Skin epidermis (tissue), 12 donors: ENCODE results near the gene ZNF217.
"Not testable (repeated sequence)": the region's sequence is repeated elsewhere in the genome, so short reads cannot be mapped to it uniquely, and the experiment has no call there.

ENCODE experiments used
- H3K27ac ChIP-seq, 21 experiments: fragments of 200-600 bp; sonication (generic) in 11 of 21; one replicate each; pipeline ENCODE4 v1.5.0; 2020; ENCODE audit warnings: mild to moderate bottlenecking in 3 of 21, inconsistent platforms in 2 of 21, moderate library complexity in 2 of 21
- H3K4me3 ChIP-seq, 7 experiments: fragments of 200-600 bp; sonication (generic) in 2 of 7; one replicate each; pipeline ENCODE4 v1.5.0; 2020; ENCODE audit warnings: inconsistent platforms in 2 of 7, mild to moderate bottlenecking in 2 of 7, moderate library complexity in 1 of 7

The ZNF217 gene

GRCh38 chr20:53623134-53623453, 29.5 kb upstream of the ZNF217 start:
- Histone ChIP-seq H3K27ac (peak overlapping the region in 20 of 21 experiments; percentile 66 to 93 (median 87)), H3K4me3 (peak overlapping the region; percentile 6 to 38 (median 21))

- Histone ChIP-seq H3K4me3 (no peak overlapping the region), H3K27ac (peak overlapping the region in 20 of 21 experiments; percentile 67 to 93 (median 87))
Measured at GRCh38 chr20:53622247-53623133, 28.9 kb upstream of the ZNF217 start.

- Histone ChIP-seq H3K27ac (peak overlapping the region in 20 of 21 experiments; percentile 67 to 93 (median 87)), H3K4me3 (no peak overlapping the region)
Measured at GRCh38 chr20:53621482-53622246, 28.0 kb upstream of the ZNF217 start.

- not testable (repeated sequence) for H3K27ac ChIP-seq, H3K4me3 ChIP-seq
Measured at GRCh38 chr20:53618490-53619000, 24.9 kb upstream of the ZNF217 start.

GRCh38 chr20:53617791-53618489, 24.3 kb upstream of the ZNF217 start:
- no peak overlapping the region for H3K27ac ChIP-seq

GRCh38 chr20:53616489-53616888, 22.9 kb upstream of the ZNF217 start:
- not testable (repeated sequence) for H3K4me3 ChIP-seq, H3K27ac ChIP-seq

More at GRCh38 chr20:53617791-53618489, 24.3 kb upstream of the ZNF217 start:
- H3K4me3 ChIP-seq, result no peak overlapping the region

- Histone ChIP-seq H3K4me3 (no peak overlapping the region), H3K27ac (peak overlapping the region in 8 of 21 experiments; percentile 5 to 91 (median 42))
Measured at GRCh38 chr20:53613748-53614147, 20.1 kb upstream of the ZNF217 start.

GRCh38 chr20:53612289-53612688, 18.6 kb upstream of the ZNF217 start:
- H3K4me3 ChIP-seq, result not testable (repeated sequence)
- H3K27ac ChIP-seq, result peak overlapping the region in 12 of 21 experiments; percentile 4 to 91 (median 38)

GRCh38 chr20:53611449-53611894, 17.8 kb upstream of the ZNF217 start:
- Histone ChIP-seq H3K27ac (peak overlapping the region in 11 of 21 experiments; percentile 4 to 91 (median 36)), H3K4me3 (no peak overlapping the region)

GRCh38 chr20:53609491-53610445, 16.1 kb upstream of the ZNF217 start:
- Histone ChIP-seq H3K27ac (peak overlapping the region in 20 of 21 experiments; percentile 25 to 91 (median 66)), H3K4me3 (peak overlapping the region in 2 of 7 experiments; percentile 3 to 4)

GRCh38 chr20:53608456-53609452, 15.1 kb upstream of the ZNF217 start:
- H3K27ac ChIP-seq, result peak overlapping the region in 20 of 21 experiments; percentile 25 to 91 (median 66)
- H3K4me3 ChIP-seq, result peak overlapping the region in 3 of 7 experiments; percentile 3 to 24 (median 4)

- H3K4me3 ChIP-seq, result peak overlapping the region in 1 of 7 experiments; percentile 24
Measured at GRCh38 chr20:53608071-53608455, 14.4 kb upstream of the ZNF217 start.

GRCh38 chr20:53606364-53606985, 12.8 kb upstream of the ZNF217 start:
- Histone ChIP-seq H3K4me3 (no peak overlapping the region), H3K27ac (peak overlapping the region in 3 of 21 experiments; percentile 14 to 23 (median 16))

More at GRCh38 chr20:53608071-53608455, 14.4 kb upstream of the ZNF217 start:
- H3K27ac ChIP-seq, result peak overlapping the region in 17 of 21 experiments; percentile 22 to 91 (median 62)

GRCh38 chr20:53605401-53605800, 11.8 kb upstream of the ZNF217 start:
- not testable (repeated sequence) for H3K4me3 ChIP-seq, H3K27ac ChIP-seq

GRCh38 chr20:53604846-53605245, 11.2 kb upstream of the ZNF217 start:
- H3K4me3 ChIP-seq, H3K27ac ChIP-seq: not testable (repeated sequence)

GRCh38 chr20:53602661-53603060, 9.0 kb upstream of the ZNF217 start:
- H3K27ac ChIP-seq, result no peak overlapping the region
- no peak overlapping the region for H3K4me3 ChIP-seq
